Dedifferentiated amniotic fluid mesenchymal stem cell (primary cell): ENCODE results near the gene KRTAP6-1.

ENCODE experiments used
- DNase-seq: peaks from one replicate; pipeline ENCODE4 v3.0.0-alpha.2; 2016; ENCODE audit errors: extremely low spot score

KRTAP6-1 gene

GRCh38 chr21:30577766-30578165 lies 36.0 kb downstream of the KRTAP6-1 start:
- no peak for DNase-seq

DNA sequence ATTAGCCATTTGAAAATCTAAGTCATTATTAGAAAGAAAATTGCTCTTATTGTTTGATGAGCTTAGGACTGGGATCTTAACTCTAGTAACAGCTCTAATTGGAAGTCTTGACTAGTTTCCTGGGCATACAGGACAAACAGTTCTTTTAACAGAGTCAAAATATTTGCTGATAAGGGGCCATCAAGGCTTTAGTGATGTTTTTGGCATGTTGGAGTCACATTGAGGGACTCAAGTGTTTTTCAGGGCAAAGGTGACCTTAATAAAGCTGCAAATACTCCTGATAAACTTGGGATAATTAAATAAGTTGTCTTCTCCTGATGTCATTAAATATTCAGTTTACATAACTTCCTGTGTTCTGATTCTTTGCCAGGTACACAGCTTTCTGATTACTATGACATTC lies 46.1 kb downstream of the KRTAP6-1 start:
- DNase-seq, result no peak

GRCh38 chr21:30563630-30564029 lies 50.1 kb downstream of the KRTAP6-1 start:
- no peak for DNase-seq
